Adipocyte (in vitro differentiated cells): Measurements from ENCODE around the gene CLASP1.

Experiments used
- DNase-seq: peaks from one replicate; pipeline ENCODE4 v3.0.0-alpha.2; 2015; ENCODE audit warnings: low read depth
- H3K27me3 ChIP-seq: replicated peaks from 2 replicates; pipeline ENCODE4 v1.7.0; 2013; ENCODE audit warnings: mild to moderate bottlenecking, low read length, moderate library complexity; ENCODE audit not compliant: control insufficient read depth, insufficient read depth
- H3K36me3 ChIP-seq: 2 replicates; pipeline ENCODE4 v1.7.0; 2013; ENCODE audit warnings: low read length, mild to moderate bottlenecking, moderate library complexity; ENCODE audit not compliant: control insufficient read depth, insufficient read depth, severe bottlenecking
- H3K4me1 ChIP-seq: 2 replicates; pipeline ENCODE4 v1.7.0; 2013; ENCODE audit warnings: mild to moderate bottlenecking, low read length, moderate library complexity; ENCODE audit not compliant: control insufficient read depth, insufficient read depth
- H3K4me3 ChIP-seq: 2 replicates; pipeline ENCODE4 v1.7.0; 2013; ENCODE audit warnings: mild to moderate bottlenecking, low read length, moderate library complexity
- H3K9ac ChIP-seq: 2 replicates; pipeline ENCODE4 v1.7.0; 2013; ENCODE audit warnings: mild to moderate bottlenecking, low read length, moderate library complexity
- H3K9me3 ChIP-seq: 2 replicates; pipeline ENCODE4 v1.7.0; 2013; ENCODE audit warnings: mild to moderate bottlenecking, low read length, moderate library complexity; ENCODE audit not compliant: control insufficient read depth

CLASP1 gene

DNA sequence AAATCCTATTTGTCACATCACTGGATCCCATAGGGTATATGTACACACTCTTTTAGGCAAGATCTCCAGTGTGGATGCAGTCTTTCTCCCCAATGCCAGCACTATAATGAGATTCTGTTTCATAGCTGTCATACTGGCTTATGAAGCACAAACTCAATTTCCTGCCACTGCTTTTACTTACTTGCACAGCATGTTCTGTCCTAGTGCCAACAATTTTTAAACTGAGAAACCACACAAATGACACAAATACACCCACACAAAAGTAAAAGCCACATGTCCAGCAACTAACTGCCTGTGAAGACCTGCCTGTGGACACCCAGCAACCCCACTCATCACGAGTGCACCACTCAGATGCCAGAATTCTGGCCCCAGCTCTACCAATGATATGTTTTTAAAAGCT, 148.2 kb downstream of the CLASP1 start:
- Histone ChIP-seq H3K27me3 (no peaks in the 10 kb centered on the region), H3K36me3 (peaks cover 16% of the 10 kb centered on the region), H3K9me3 (peaks cover 6% of the 10 kb centered on the region), H3K4me1 (peaks cover 39% of the 10 kb centered on the region), H3K9ac (peak overlapping the region; percentile 20), H3K4me3 (peak overlapping the region; percentile 22)
- peak; percentile 76 for DNase-seq

- peaks cover 6% of the 10 kb centered on the region for H3K9me3 ChIP-seq
- no peaks in the 10 kb centered on the region for H3K27me3 ChIP-seq
- no peak overlapping the region for H3K9ac ChIP-seq
- peaks cover 26% of the 10 kb centered on the region for H3K4me1 ChIP-seq
- no peak overlapping the region for H3K4me3 ChIP-seq
- no peak for DNase-seq
- H3K36me3 ChIP-seq = peaks cover 16% of the 10 kb centered on the region
Observed at GRCh38 chr2:121498731-121499130, 150.5 kb downstream of the CLASP1 start.

DNA sequence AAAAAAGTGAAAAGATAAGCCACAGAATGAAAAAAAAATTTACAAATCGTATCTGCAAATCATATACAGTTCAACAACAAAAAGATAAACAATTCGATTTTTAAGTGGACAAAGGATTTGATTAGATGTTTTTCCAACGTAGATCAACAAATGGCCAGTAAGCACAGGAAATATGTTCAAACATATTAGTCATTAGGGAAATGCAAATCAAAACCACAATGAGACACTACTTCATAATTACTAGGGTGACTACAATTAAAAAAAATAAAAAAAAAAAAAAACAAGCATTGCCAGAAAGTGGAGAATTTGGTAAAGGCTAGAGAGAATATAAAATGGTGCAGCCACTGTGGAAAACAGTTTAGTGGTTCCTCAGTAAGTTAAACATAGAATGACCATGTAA, 156.9 kb downstream of the CLASP1 start:
- no peak for DNase-seq
- Histone ChIP-seq H3K4me1 (peaks cover 20% of the 10 kb centered on the region), H3K27me3 (no peaks in the 10 kb centered on the region), H3K9me3 (no peaks in the 10 kb centered on the region), H3K36me3 (peaks cover 7% of the 10 kb centered on the region), H3K9ac (no peak overlapping the region), H3K4me3 (no peak overlapping the region)

- Histone ChIP-seq H3K9ac (no peak overlapping the region), H3K27me3 (no peaks in the 10 kb centered on the region), H3K4me3 (no peak overlapping the region), H3K4me1 (peaks cover 20% of the 10 kb centered on the region), H3K9me3 (no peaks in the 10 kb centered on the region), H3K36me3 (peaks cover 3% of the 10 kb centered on the region)
- DNase-seq = no peak
Observed at GRCh38 chr2:121491518-121491917, 157.7 kb downstream of the CLASP1 start.

DNA sequence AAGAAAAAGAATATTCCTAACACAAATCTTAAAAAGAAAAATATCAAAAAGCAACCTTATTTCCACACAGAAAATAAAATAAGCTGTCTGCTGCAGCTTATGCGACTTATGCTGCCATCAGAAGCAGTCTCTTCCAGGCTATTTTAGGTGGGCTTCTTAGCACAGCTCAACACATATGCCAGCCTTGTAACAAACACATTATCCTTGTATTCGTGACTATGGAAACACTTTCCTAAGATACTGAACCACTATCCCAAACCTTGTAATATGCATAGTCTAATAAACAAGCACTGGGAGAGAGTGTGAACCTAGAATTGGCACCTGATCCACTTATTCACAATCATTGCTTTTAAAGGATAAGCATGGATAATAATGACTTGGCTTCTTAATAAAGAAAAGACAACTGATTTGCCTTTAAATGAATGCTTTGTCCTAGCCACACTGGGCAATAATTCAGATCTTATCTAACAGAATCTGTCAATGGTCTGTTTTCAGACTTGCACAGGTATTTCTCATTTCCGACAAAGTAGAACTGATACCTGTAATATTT, 158.6 kb downstream of the CLASP1 start:
- H3K9ac ChIP-seq = no peak overlapping the region
- no peaks in the 10 kb centered on the region for H3K9me3 ChIP-seq
- peaks cover 25% of the 10 kb centered on the region for H3K4me1 ChIP-seq
- DNase-seq = no peak
- H3K27me3 ChIP-seq = no peaks in the 10 kb centered on the region
- H3K36me3 ChIP-seq = no peaks in the 10 kb centered on the region
- H3K4me3 ChIP-seq = no peak overlapping the region

DNA sequence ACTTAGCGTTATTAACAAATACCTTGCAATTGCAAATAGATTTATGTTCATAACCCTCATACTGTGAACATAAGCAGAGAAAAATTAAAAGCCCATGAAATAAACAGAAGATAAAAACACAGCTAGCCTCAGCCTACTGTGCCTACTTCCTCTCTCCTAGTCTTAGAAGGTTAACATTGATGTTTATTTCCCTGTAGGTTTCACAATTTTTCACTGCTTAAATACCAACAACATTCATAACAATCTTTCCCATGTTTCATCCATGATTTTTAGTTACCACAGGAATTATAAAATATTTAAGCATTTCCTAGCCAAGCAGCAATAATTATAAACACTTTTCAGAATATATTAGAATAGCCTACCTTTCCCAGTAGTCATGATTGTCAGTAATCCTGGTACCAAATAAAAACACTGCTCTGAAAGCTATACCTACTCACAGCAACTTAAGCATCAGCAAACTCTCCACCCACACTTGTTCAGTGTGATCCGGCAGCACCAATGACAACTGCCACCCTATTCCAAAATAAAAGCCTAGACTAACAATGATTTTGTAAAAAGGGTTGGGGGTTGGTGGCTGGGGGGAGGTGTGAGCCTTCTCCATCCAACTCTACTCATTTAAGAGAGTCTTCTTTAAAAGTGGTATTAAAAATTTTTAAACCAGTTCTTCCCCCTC, 159.2 kb downstream of the CLASP1 start:
- no peaks in the 10 kb centered on the region for H3K9me3 ChIP-seq
- DNase-seq = peak; percentile 58
- peaks cover 30% of the 10 kb centered on the region for H3K4me1 ChIP-seq
- H3K9ac ChIP-seq = no peak overlapping the region
- H3K27me3 ChIP-seq = no peaks in the 10 kb centered on the region
- H3K36me3 ChIP-seq = no peaks in the 10 kb centered on the region
- H3K4me3 ChIP-seq = no peak overlapping the region

GRCh38 chr2:121489284-121489683, 160.0 kb downstream of the CLASP1 start:
- Histone ChIP-seq H3K4me3 (no peak overlapping the region), H3K27me3 (no peaks in the 10 kb centered on the region), H3K36me3 (no peaks in the 10 kb centered on the region), H3K9ac (no peak overlapping the region), H3K9me3 (no peaks in the 10 kb centered on the region), H3K4me1 (peaks cover 37% of the 10 kb centered on the region)
- DNase-seq = peak; percentile 52

DNA sequence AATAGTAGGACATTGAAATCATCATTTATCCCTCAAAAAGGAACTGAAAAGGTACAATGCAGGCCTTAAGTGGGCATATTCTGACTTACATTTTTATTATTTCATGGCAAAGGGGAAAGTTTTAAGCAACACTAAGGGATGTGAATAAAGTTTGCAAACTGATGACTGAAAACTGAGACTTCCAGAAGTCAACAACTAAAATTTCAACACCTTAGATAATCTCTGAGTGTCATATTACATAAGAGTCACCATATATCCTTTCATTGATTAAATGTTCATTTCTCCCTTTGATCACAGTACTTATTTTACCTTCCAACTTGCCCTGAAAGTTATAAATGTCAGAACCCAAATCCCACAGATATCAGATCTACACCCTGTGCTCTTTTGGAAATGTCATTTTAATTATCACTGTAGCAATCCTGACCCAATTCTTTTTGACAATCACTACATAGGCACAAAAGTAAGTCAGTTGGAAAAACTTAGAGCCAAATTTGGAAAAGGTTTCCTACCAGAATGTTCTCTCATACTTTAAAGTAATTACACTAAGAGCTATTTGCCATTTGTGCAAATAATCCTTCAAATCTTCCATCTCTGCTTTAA, 163.0 kb downstream of the CLASP1 start:
- H3K9me3 ChIP-seq = no peaks in the 10 kb centered on the region
- H3K4me3 ChIP-seq = no peak overlapping the region
- H3K36me3 ChIP-seq = peaks cover 6% of the 10 kb centered on the region
- no peak for DNase-seq
- peaks cover 43% of the 10 kb centered on the region for H3K4me1 ChIP-seq
- H3K9ac ChIP-seq = no peak overlapping the region
- H3K27me3 ChIP-seq = no peaks in the 10 kb centered on the region

GRCh38 chr2:121485039-121485438, 164.2 kb downstream of the CLASP1 start:
- Histone ChIP-seq H3K27me3 (no peaks in the 10 kb centered on the region), H3K4me3 (no peak overlapping the region), H3K9me3 (no peaks in the 10 kb centered on the region), H3K36me3 (peaks cover 6% of the 10 kb centered on the region), H3K9ac (no peak overlapping the region), H3K4me1 (peaks cover 53% of the 10 kb centered on the region)
- peak; percentile 45 for DNase-seq

DNA sequence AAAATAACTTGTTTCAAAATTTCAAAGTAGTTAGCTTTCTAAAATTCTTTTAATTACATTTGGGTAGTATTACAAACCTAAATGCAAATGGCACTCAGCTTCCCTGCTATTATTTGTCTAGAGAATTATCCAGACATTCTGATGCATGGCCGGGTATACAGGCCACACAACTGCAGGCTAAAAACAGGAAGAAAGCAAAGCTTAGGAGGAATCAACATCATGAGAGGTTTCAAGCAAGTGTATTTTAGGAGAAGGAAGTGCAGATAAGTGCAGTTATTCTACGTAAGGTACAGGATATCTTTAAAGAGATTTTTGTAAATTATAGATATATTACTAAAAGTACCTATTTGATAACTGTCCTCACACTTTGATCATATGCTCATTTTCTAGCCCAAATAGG, 165.4 kb downstream of the CLASP1 start:
- Histone ChIP-seq H3K9ac (no peak overlapping the region), H3K36me3 (peaks cover 6% of the 10 kb centered on the region), H3K27me3 (no peaks in the 10 kb centered on the region), H3K4me3 (no peak overlapping the region), H3K9me3 (no peaks in the 10 kb centered on the region), H3K4me1 (peaks cover 53% of the 10 kb centered on the region)
- DNase-seq = no peak

GRCh38 chr2:121483021-121483420, 166.2 kb downstream of the CLASP1 start:
- Histone ChIP-seq H3K27me3 (no peaks in the 10 kb centered on the region), H3K4me1 (peaks cover 48% of the 10 kb centered on the region), H3K4me3 (no peak overlapping the region), H3K9me3 (no peaks in the 10 kb centered on the region), H3K36me3 (peaks cover 6% of the 10 kb centered on the region), H3K9ac (no peak overlapping the region)
- DNase-seq = peak; percentile 39
